Parathyroid adenoma (tissue), 2 donors: Measurements from ENCODE around the gene MRRF.

Experiments used
- H2AFZ ChIP-seq: fragments of 300-600 bp; sonication (generic); one replicate; pipeline ENCODE4 v1.7.0; 2017; ENCODE audit warnings: antibody characterized with exemption, mild to moderate bottlenecking
- H3K27ac ChIP-seq: fragments of 300-600 bp; sonication (generic); one replicate; pipeline ENCODE4 v1.7.0; 2017
- H3K27me3 ChIP-seq: fragments of 300-600 bp; sonication (generic); one replicate; pipeline ENCODE4 v1.7.0; 2017; ENCODE audit warnings: low read length; ENCODE audit not compliant: control insufficient read depth, insufficient read depth
- H3K36me3 ChIP-seq: fragments of 300-600 bp; sonication (generic); one replicate; pipeline ENCODE4 v1.7.0; 2017; ENCODE audit warnings: low read length; ENCODE audit not compliant: control insufficient read depth, insufficient read depth
- H3K4me1 ChIP-seq: fragments of 300-600 bp; sonication (generic); one replicate; pipeline ENCODE4 v1.7.0; 2017; ENCODE audit warnings: control low read depth
- H3K4me2 ChIP-seq: fragments of 300-600 bp; sonication (generic); one replicate; pipeline ENCODE4 v1.7.0; 2017; ENCODE audit warnings: low read length
- H3K4me3 ChIP-seq: fragments of 300-600 bp; sonication (generic); one replicate; pipeline ENCODE4 v1.7.0; 2017; ENCODE audit warnings: low read depth, low read length
- H3K79me2 ChIP-seq: fragments of 300-600 bp; sonication (generic); one replicate; pipeline ENCODE4 v1.7.0; 2017; ENCODE audit warnings: control low read depth
- H3K9ac ChIP-seq: fragments of 300-600 bp; sonication (generic); one replicate; pipeline ENCODE4 v1.7.0; 2017; ENCODE audit warnings: mild to moderate bottlenecking
- H3K9me3 ChIP-seq: fragments of 300-600 bp; sonication (generic); one replicate; pipeline ENCODE4 v1.7.0; 2017; ENCODE audit warnings: low read length; ENCODE audit not compliant: control insufficient read depth
- TF ChIP-seq, protein P1 (sequence below): fragments of 300-600 bp; sonication (generic); IDR thresholded peaks from one replicate; pipeline ENCODE4 v1.7.0; 2017; ENCODE audit warnings: antibody characterized with exemption, mild to moderate bottlenecking
- donor health status: primary hyperparathyroidism.

MRRF gene

DNA sequence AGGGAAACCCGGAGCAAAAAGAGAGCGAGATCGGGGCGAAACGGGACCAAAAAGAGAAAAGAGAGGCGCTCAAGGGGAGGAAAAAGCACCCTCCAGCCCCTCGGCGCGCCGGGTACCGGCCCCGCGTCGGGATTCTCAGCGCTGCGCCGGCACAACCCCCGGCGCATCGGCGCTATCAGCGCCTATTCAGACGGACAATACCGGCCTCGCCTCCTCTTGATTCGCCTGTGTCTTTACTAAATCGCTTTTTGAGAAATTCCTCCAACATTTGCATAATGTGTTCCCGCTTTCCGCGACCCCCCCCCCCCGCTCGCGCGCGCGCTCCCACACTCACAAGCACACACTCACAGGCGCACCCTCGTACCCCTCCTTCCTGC, 36.5 kb upstream of the MRRF start:
- H3K4me2 ChIP-seq: peak overlapping the region; percentile 49
- no peaks in the 10 kb centered on the region for H3K9me3 ChIP-seq
- H3K4me1 ChIP-seq: no peaks in the 10 kb centered on the region
- H3K4me3 ChIP-seq: peak overlapping the region; percentile 40
- TF ChIP-seq, protein P1, sequence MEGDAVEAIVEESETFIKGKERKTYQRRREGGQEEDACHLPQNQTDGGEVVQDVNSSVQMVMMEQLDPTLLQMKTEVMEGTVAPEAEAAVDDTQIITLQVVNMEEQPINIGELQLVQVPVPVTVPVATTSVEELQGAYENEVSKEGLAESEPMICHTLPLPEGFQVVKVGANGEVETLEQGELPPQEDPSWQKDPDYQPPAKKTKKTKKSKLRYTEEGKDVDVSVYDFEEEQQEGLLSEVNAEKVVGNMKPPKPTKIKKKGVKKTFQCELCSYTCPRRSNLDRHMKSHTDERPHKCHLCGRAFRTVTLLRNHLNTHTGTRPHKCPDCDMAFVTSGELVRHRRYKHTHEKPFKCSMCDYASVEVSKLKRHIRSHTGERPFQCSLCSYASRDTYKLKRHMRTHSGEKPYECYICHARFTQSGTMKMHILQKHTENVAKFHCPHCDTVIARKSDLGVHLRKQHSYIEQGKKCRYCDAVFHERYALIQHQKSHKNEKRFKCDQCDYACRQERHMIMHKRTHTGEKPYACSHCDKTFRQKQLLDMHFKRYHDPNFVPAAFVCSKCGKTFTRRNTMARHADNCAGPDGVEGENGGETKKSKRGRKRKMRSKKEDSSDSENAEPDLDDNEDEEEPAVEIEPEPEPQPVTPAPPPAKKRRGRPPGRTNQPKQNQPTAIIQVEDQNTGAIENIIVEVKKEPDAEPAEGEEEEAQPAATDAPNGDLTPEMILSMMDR: no peak
- no peak overlapping the region for H2AFZ ChIP-seq
- no peak overlapping the region for H3K27ac ChIP-seq
- H3K36me3 ChIP-seq: no peaks in the 10 kb centered on the region
- H3K27me3 ChIP-seq: peaks cover 7% of the 10 kb centered on the region
- H3K79me2 ChIP-seq: no peaks in the 10 kb centered on the region
- no peak overlapping the region for H3K9ac ChIP-seq

DNA sequence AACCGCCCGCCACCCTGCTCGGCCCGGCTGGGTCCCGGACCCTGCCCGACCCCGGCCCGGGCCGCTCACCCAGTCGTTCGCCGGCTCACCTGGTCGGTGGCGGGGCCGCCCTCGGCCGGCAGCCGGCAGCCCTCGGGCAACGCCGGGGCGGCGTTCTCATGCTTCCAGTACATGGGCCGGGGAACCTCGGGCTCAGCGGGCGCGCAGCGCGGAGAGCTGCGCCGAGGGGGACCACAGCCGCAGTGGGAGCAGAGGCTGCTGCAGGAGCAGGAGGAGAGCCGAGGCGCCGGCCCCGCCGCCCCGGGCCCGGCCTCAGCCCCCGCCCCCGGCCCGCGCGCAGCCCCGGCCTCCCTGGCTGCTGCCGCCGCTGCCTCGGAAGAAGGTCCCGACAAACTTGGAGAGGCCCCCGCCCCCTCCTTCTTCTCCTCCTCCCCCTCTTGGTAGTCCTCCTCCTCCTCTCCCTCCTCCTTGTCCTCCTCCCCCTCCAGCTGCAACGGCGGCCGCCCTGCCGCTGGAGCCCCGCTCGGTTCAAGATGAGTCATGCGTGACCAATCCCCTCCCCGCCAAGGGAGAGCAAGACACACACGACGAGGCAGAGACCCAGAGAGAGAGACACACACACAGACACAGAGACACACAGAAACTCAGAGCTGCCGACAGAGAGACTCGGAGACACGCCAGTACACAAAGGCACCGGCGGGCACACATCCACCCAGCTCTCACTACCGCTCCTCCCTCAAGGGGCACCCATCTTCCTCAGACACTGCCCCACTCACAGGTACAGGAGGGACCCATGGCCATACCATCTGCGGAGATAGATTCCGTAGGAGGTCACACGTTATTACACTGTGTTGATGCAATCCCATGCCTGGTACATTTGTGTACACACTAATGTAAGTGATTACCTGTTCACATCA, 35.9 kb upstream of the MRRF start, which contains the start of gene LHX6:
Gene LHX6 (minus strand): TSS at position 390 of the 917 bp plus-strand sequence. CDS start 217 bp downstream, at position 173.
- no peaks in the 10 kb centered on the region for H3K9me3 ChIP-seq
- H3K9ac ChIP-seq: no peak within 1 kb of the TSS
- H3K4me2 ChIP-seq: peak within 1 kb of the TSS; percentile 49
- TF ChIP-seq, protein P1: no peak
- no peak within 1 kb of the TSS for H3K27ac ChIP-seq
- H3K4me1 ChIP-seq: no peaks in the 10 kb centered on the region
- no peaks in the 10 kb centered on the region for H3K36me3 ChIP-seq
- H2AFZ ChIP-seq: no peak within 1 kb of the TSS
- no peaks in the 10 kb centered on the region for H3K79me2 ChIP-seq
- peak within 1 kb of the TSS; percentile 40 for H3K4me3 ChIP-seq
- H3K27me3 ChIP-seq: peaks cover 7% of the 10 kb centered on the region

DNA sequence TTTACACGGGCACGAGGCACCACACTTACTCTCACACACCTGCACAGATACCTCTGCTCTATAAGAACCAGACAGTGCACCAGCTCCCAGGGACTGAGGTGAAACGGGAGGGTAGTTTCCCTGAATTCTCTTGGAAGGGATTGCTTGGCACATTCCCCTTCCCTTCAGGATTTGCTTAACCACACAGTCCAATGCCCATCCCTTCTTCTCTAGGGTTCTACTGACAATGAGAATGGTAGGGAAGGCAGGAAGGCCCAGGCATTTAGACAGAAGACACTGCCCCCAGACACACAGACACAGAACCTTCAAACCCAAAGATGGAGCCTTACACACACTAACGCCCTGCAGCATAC, 35.2 kb upstream of the MRRF start:
- Histone ChIP-seq H3K4me3 (no peak overlapping the region), H3K9ac (no peak overlapping the region), H3K27me3 (peaks cover 7% of the 10 kb centered on the region), H3K79me2 (no peaks in the 10 kb centered on the region), H3K27ac (no peak overlapping the region), H3K4me2 (no peak overlapping the region), H3K36me3 (no peaks in the 10 kb centered on the region), H3K4me1 (no peaks in the 10 kb centered on the region), H2AFZ (no peak overlapping the region), H3K9me3 (no peaks in the 10 kb centered on the region)
- TF ChIP-seq, protein P1: no peak

DNA sequence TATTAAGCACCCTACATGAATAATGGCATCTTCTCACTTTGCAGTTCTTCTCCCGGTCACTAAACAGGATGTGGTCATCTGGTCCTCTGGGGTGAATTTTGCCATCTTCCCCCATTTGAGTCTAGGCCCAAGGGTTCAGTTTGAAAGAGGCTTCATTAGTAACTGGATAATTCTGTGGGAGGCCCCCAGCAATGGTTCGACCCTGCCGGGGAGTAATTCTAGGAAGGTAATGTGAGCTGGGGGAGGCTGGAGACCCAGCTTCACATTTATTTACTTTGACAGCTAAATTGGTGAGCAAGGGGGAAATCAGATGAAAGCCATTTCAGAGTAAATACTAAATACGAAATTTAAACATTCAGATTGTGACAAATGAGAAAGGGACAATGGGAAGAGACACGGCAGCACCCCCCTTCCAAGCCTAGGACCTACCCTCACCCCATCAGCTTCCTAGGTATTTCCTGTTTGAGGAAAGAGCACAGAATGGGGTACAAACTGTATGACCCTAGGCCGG, 31.8 kb upstream of the MRRF start:
- Histone ChIP-seq H3K36me3 (no peaks in the 10 kb centered on the region), H3K4me2 (no peak overlapping the region), H3K27ac (no peak overlapping the region), H3K9ac (no peak overlapping the region), H3K4me1 (no peaks in the 10 kb centered on the region), H3K4me3 (no peak overlapping the region), H2AFZ (no peak overlapping the region), H3K79me2 (no peaks in the 10 kb centered on the region), H3K9me3 (no peaks in the 10 kb centered on the region), H3K27me3 (no peaks in the 10 kb centered on the region)
- TF ChIP-seq, protein P1: no peak
